GM18511 (cell line): ENCODE measurements around the gene SGMS2.

Experiments
- ATAC-seq: cut with Tn5 transposase; IDR thresholded peaks from one replicate; pipeline ENCODE4 v1.9.1; 2021; ENCODE audit warnings: mild to moderate bottlenecking, moderate library complexity; ENCODE audit not compliant: unreplicated experiment

Gene SGMS2

DNA sequence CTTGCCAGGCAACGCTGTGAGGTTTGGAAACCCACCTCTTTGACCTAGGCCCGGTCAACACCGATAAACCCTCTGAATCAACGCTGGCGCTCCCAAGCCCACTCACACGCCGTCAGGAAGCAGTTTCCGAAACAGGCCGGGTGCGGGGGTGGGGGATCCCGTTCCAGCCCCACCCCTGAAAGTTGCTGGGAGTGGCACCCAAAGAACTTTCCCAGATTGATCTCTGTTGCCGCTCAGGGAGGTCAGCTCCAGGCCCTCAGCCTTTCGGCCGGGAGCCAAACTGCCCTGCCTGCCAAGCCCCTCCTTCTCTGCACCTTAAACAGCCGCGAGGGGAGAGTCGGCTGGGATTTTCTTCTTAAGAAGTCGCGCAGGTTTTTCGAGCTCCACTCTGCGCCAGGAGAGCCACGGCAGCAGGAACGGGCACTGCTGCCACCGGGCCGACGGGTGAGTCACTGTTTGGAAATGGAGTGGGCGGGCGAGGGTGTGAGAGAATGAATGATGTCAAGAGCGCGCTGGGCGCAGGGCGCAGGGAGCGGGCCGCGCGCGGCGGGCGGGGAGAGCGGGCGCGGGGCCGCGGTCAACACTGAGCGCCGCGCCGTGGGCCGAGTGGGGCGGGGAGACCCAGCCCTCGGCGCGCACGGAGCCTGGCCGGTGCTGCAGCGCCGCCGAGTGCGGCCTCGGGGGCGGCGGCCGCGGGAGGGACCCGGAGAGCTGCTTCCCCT is at the start of gene SGMS2:
Gene SGMS2, plus strand, starts transcription at position 583 of the 722 bp plus-strand sequence. CDS start 70,622 bp downstream, outside the sequence.
- ATAC-seq, result peak; percentile 71

- no peak for ATAC-seq
Observed at GRCh38 chr4:107777890-107778289, 46.8 kb upstream of the SGMS2 start.

DNA sequence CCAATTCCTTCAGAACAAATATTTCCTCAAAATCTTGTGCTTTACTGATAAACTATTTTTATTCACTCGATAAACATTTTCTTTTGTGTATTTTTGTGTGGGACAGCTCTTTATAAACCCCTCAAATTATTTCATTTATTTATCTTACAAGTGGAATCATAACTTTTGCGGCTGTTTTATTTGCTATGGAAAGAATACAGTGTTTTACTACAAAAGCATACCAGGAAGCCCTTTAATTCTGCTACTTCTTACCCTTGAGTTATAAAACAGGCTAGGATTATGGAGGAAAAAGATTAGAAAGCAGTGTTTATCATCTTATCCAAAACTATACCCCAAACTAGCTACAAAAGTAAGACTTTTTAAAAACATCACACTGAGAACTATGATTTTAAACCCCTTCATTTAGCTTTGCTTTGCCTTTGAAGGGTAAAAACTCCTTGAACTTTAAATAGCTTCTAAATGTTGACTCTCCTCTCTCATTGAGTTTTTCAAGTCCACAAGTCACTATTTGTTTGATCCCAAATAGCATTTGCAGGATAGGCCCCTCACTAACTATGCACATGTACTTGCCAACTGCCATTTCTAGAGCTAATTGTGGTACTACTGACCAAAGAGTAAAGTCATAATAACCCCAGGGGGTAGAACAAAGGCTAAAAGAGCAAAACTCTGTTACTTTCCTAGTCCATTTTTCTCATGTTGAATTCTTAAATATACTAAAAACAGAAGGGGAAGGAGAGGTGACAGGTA is 45.8 kb upstream of the SGMS2 start:
- ATAC-seq, result no peak

- no peak for ATAC-seq
Observed at GRCh38 chr4:107780665-107781064, 44.1 kb upstream of the SGMS2 start.

DNA sequence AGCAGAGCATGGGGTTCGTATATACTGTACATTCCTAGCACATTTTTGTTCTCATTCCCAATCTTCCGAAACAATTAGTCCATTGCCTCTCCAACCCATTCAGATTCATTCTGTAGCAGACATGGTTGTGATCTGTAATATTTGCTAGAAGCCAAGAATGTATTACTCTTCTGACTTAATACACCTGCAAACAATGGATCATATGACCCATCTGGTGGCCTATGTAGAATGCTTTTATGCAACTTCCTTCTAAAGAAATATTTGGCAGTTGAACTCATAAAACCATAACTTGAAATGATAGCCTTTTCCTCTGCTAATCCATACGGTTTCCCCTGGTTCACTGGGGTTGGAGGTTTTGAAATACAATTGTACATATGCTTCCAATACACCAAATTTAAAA is 32.8 kb upstream of the SGMS2 start:
- ATAC-seq, result no peak

DNA sequence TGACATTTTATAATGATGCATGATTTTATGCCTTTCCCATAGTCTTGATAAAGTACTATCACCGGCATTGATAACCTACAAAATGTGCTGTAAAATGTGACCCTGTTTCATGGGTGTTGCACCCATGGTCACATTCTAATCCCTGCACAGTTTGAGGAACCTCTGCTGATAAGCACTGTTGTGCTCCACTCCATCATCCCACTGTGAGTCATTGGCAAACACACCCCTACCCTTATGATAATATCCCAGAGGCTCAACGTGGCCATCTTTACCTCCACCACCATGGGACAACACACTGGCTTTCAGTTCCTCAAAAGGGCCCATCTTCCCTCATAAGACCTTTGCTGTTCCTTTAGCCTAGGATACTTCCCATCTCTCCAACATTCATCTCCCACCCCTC is 32.0 kb upstream of the SGMS2 start:
- ATAC-seq, result no peak

DNA sequence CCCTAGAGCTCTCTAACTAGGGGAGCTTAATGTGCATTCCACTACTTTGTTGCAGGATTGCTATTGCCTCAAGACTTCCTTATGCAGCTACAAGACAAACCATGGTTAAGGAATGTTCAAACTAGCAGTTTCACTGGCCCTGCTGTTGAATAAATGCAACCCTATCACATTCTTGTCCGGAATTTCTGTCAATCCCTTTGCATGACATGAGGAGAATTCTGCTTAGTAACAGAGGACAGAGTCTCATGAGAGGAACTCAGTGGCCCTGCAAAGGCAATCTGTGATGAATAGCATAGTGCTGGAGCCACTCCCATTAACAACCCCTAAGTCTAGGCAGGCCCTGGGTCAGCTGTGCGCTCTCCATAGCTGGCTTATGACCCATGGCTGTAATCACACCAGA is 30.7 kb upstream of the SGMS2 start:
- ATAC-seq, result no peak

- no peak for ATAC-seq
Observed at GRCh38 chr4:107799669-107800450, 24.9 kb upstream of the SGMS2 start.

GRCh38 chr4:107800706-107801105 is 24.0 kb upstream of the SGMS2 start:
- no peak for ATAC-seq

- ATAC-seq, result no peak
Observed at GRCh38 chr4:107801766-107802211, 22.9 kb upstream of the SGMS2 start.

DNA sequence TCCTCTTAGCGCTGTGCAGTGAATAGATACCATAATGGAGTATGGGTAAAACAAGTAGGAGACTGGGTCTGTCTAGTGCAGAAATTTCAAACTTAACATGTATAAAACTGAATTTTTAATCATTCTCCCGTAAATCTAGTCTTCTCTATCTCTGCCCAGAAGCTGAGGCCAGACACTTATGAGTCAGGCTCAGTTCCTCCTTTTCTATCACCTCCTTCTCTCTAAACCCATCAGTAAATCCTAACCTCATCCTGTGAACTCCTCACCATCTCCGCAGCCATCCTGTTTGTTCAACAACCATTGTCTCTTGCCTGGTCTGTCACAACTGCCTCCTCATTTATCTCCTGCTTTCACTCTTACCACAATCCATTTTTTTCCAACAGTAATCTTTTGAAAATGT is 19.8 kb upstream of the SGMS2 start:
- ATAC-seq, result no peak

GRCh38 chr4:107806196-107806595 is 18.5 kb upstream of the SGMS2 start:
- ATAC-seq, result no peak

- no peak for ATAC-seq
Observed at GRCh38 chr4:107808572-107808971, 16.2 kb upstream of the SGMS2 start.

- no peak for ATAC-seq
Observed at GRCh38 chr4:107809210-107809609, 15.5 kb upstream of the SGMS2 start.

DNA sequence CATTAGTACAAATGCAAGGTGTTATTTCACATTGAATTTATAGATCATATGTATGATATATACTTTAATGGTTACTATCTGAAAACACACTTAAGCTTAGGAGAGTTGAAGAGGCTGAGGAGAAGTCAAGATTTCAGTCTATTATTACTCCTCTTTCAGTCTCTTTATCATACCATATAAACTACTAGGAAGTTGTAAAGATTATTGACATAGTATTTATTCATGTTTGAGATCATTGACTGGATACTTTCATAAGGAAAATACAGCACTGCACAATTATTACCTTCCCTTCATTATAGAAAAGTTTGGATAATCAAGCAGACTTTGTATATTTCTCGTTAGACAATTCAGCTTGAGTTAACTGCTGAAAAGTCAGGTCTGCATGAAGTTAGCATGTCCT is 10.0 kb upstream of the SGMS2 start:
- no peak for ATAC-seq

- no peak for ATAC-seq
Observed at GRCh38 chr4:107815158-107815557, 9.6 kb upstream of the SGMS2 start.

GRCh38 chr4:107818301-107818910 is 6.3 kb upstream of the SGMS2 start:
- peak; percentile 72 for ATAC-seq

DNA sequence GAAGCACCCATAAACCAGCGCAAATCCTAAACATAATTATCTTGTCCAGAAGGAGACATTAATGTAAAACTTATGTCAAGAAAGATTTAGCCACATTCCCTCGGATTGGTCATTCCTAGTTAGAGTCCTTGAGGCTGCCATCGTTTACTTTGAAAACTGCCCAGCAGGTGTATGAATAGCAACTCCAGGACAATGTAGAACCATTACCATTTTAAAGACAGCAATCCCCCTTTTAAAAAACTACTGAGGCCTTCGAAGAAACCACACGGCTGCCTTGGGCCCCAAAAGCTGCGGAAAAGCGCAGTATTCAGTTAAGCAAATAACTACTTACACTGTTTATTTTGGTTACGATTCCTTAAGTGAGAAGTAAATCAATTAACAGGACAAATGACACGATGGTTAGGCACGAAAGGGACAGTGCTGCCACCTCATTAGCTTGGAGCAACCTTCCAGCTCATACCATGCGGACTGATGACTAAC is 822 bp upstream of the SGMS2 start:
- ATAC-seq, result no peak

DNA sequence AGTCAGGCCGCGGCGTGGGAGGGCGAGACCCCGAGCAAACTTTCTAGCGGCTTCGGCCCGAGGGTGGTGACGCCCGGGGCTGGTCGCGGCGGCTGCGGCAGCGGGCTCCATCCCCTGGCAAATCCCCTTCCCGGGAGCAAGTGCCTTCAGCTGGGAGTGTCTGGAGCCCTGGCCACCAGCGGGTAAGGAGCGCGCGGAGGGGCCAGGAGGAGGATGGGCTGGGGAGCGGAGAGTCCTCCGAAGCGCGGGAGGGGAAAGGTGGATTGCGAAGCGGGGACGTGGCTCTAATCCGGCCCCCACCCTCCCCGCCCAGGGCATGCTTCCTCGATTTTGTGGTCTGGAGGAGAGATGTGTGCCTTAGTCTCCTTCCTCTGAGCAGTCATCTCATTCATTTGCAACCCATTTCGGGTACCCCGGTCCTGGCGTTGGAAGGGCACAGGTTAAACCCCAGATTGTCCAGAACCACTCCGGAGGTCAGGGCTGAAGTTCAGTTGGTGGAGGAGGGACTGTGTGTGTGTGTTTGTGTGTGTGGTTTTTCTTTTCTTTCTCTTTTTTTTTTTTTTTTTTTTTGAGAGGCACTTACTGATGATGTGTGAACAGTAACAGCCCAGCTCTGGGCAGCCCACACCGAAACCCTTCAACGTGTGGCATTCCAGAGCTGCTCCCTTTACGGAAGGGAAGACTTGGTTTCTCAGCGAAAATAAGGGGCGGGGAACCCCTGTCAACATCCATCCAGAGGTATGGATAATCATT is 516 bp downstream of the SGMS2 start:
- ATAC-seq, result peak; percentile 54

GRCh38 chr4:107826421-107826980 is 1.8 kb downstream of the SGMS2 start:
- no peak for ATAC-seq
